Caco-2 (cell line): ENCODE results near the gene CLIP1. TPM values are rescaled to one million over a fixed set of nuclear protein-coding genes. Genes with fewer than 3 reads are reported as not detected.

Experiments
- BruUV-seq: library from RNA; stranded (reverse); fragments of 400-500 nt; replicated peaks from 2 replicates; lab custom pipeline; 2021; lab: Mats Ljungman, UMichigan
- CTCF ChIA-PET: fragments of 300-600 bp; sonication (Branson Sonifier 250); formaldehyde crosslinking; loops from one replicate; lab custom pipeline; 2022; ENCODE audit warnings: antibody characterized with exemption; lab: Charles Lee
- POLR2A ChIA-PET: fragments of 300-600 bp; sonication (Branson Sonifier 250); formaldehyde crosslinking; loops from one replicate; lab custom pipeline; 2022; ENCODE audit warnings: antibody characterized with exemption; lab: Charles Lee
- DNase-seq, 2 experiments: peaks; one replicate each; pipeline versions ENCODE4 v3.0.0 to v3.0.0-alpha.2; 2020 to 2022
- H3K27me3 ChIP-seq: replicated peaks from 2 replicates; pipeline ENCODE4 v1.6.0; 2011; ENCODE audit warnings: low read length; ENCODE audit not compliant: control insufficient read depth, insufficient read depth
- H3K36me3 ChIP-seq: 2 replicates; pipeline ENCODE4 v1.5.1; 2011; ENCODE audit warnings: low read length; ENCODE audit not compliant: control insufficient read depth, insufficient read depth
- H3K4me1 ChIP-seq: fragments of 250-450 bp; sonication (Bioruptor Pico); 2 replicates; pipeline ENCODE4 v1.5.1; 2020; ENCODE audit warnings: mild to moderate bottlenecking
- H3K4me3 ChIP-seq: 2 replicates; pipeline ENCODE4 v1.5.1; 2011; ENCODE audit warnings: low read depth, mild to moderate bottlenecking, control low read depth, low read length
- H3K9me3 ChIP-seq: fragments of 250-450 bp; sonication (Bioruptor Pico); 2 replicates; pipeline ENCODE4 v1.5.1; 2020; ENCODE audit warnings: mild to moderate bottlenecking, moderate library complexity
- H3K27ac Mint-ChIP-seq: one replicate; pipeline ENCODE4 v1.8.0; 2022; ENCODE audit warnings: mixed read lengths; ENCODE audit not compliant: unreplicated experiment
- H3K27me3 Mint-ChIP-seq: one replicate; pipeline ENCODE4 v1.8.0; 2022; ENCODE audit warnings: mixed read lengths; ENCODE audit not compliant: insufficient read depth, unreplicated experiment
- H3K36me3 Mint-ChIP-seq: one replicate; pipeline ENCODE4 v1.8.0; 2022; ENCODE audit warnings: mild to moderate bottlenecking, mixed read lengths; ENCODE audit not compliant: insufficient read depth, unreplicated experiment
- H3K4me1 Mint-ChIP-seq: one replicate; pipeline ENCODE4 v1.8.0; 2022; ENCODE audit warnings: low read depth, mixed read lengths; ENCODE audit not compliant: unreplicated experiment
- H3K4me3 Mint-ChIP-seq: one replicate; pipeline ENCODE4 v1.8.0; 2022; ENCODE audit warnings: mild to moderate bottlenecking, moderate library complexity, mixed read lengths; ENCODE audit not compliant: unreplicated experiment
- H3K9me3 Mint-ChIP-seq: one replicate; pipeline ENCODE4 v1.8.0; 2022; ENCODE audit warnings: mixed read lengths; ENCODE audit not compliant: unreplicated experiment
- CTCF ChIP-seq, 2 experiments: fragments of 200-600 bp in 1 of 2; IDR thresholded peaks; 1 replicate in 1 of 2; 2 replicates in 1 of 2; pipeline versions ENCODE4 v1.5.1 to v1.8.0; 2011 to 2022; ENCODE audit warnings: antibody characterized with exemption in 1 of 2, control low read depth in 1 of 2, inconsistent platforms in 1 of 2, low read depth in 1 of 2, low read length in 1 of 2, mild to moderate bottlenecking in 1 of 2, moderate library complexity in 1 of 2; ENCODE audit not compliant: insufficient read depth in 1 of 2, severe bottlenecking in 1 of 2, unreplicated experiment in 1 of 2
- intact Hi-C: fragments of 100-400 bp; cut with micrococcal nuclease; formaldehyde crosslinking; loops from one replicate; pipeline ENCODE4 v1.10.0; 2022; ENCODE audit not compliant: unreplicated experiment
- total RNA-seq: library from RNA; stranded (reverse); gene quantifications from 2 replicates; pipeline ENCODE4 v1.2.3, GENCODE V29; 2022

Gene CLIP1
- total RNA-seq, 1 experiment from 2014 or later, result 85.0 TPM

GRCh38 chr12:122235741-122236140, 186.7 kb downstream of the CLIP1 start:
- H3K4me3 Mint-ChIP-seq, result no peak overlapping the region
- peaks cover 20% of the 10 kb centered on the region for H3K36me3 Mint-ChIP-seq
- H3K9me3 Mint-ChIP-seq, result no peaks in the 10 kb centered on the region
- H3K9me3 ChIP-seq, result no peaks in the 10 kb centered on the region
- ChIA-PET CTCF (interaction anchor here (0.6 to 1.1 kb wide), 2 partner anchors 10 to 1385 kb away, joined by 3 to 4 read pairs; partner anchors contain the start of gene DIABLO), POLR2A (no interaction called here)
- intact Hi-C loops, result no loop called here
- BruUV-seq, result no TSS peak
- no peaks in the 10 kb centered on the region for H3K4me1 ChIP-seq
- H3K27me3 ChIP-seq, result no peaks in the 10 kb centered on the region
- H3K4me1 Mint-ChIP-seq, result no peaks in the 10 kb centered on the region
- peaks cover 1% of the 10 kb centered on the region; the same call in 1 of the 2 replicates for H3K36me3 ChIP-seq
- H3K4me3 ChIP-seq, result no peak overlapping the region
- no peak for DNase-seq
- TF ChIP-seq CTCF (IDR thresholded peaks at IDR 0.05; ENCODE audit: insufficient read depth in 1 of 2, low read depth in 1 of 2, low read length in 1 of 2, severe bottlenecking in 1 of 2, unreplicated experiment in 1 of 2), result no peak
- no peak overlapping the region for H3K27ac Mint-ChIP-seq
- no peaks in the 10 kb centered on the region for H3K27me3 Mint-ChIP-seq

GRCh38 chr12:122232691-122233090, 189.8 kb downstream of the CLIP1 start:
- Mint-ChIP-seq H3K4me1 (no peaks in the 10 kb centered on the region), H3K4me3 (no peak overlapping the region), H3K36me3 (peaks cover 20% of the 10 kb centered on the region), H3K27me3 (no peaks in the 10 kb centered on the region), H3K9me3 (no peaks in the 10 kb centered on the region), H3K27ac (no peak overlapping the region)
- TF ChIP-seq CTCF (IDR thresholded peaks at IDR 0.05; ENCODE audit: insufficient read depth in 1 of 2, low read depth in 1 of 2, low read length in 1 of 2, severe bottlenecking in 1 of 2, unreplicated experiment in 1 of 2), result no peak
- DNase-seq, result no peak
- ChIA-PET CTCF (no interaction called here), POLR2A (no interaction called here)
- Histone ChIP-seq H3K4me3 (no peak overlapping the region), H3K4me1 (no peaks in the 10 kb centered on the region), H3K27me3 (no peaks in the 10 kb centered on the region), H3K9me3 (no peaks in the 10 kb centered on the region), H3K36me3 (no peaks in the 10 kb centered on the region; the same call in 1 of the 2 replicates)
- no TSS peak for BruUV-seq
- intact Hi-C loops, result no loop called here

GRCh38 chr12:122230798-122231197, 191.7 kb downstream of the CLIP1 start:
- POLR2A ChIA-PET, result no interaction called here
- Histone ChIP-seq H3K9me3 (no peaks in the 10 kb centered on the region), H3K36me3 (no peaks in the 10 kb centered on the region; the same call in 1 of the 2 replicates), H3K27me3 (no peaks in the 10 kb centered on the region), H3K4me3 (no peak overlapping the region), H3K4me1 (no peaks in the 10 kb centered on the region; the same call in 1 of the 2 replicates)
- DNase-seq, result no peak
- no peak for TF ChIP-seq CTCF (IDR thresholded peaks at IDR 0.05; ENCODE audit: insufficient read depth in 1 of 2, low read depth in 1 of 2, low read length in 1 of 2, severe bottlenecking in 1 of 2, unreplicated experiment in 1 of 2)
- Mint-ChIP-seq H3K9me3 (no peaks in the 10 kb centered on the region), H3K27me3 (no peaks in the 10 kb centered on the region), H3K27ac (no peak overlapping the region), H3K4me3 (no peak overlapping the region), H3K36me3 (peaks cover 15% of the 10 kb centered on the region), H3K4me1 (peaks cover 7% of the 10 kb centered on the region)
- no TSS peak for BruUV-seq
- CTCF ChIA-PET, result no interaction called here
- intact Hi-C loops, result no loop called here
